ENCODE results near the gene TMEM202.
"Not testable (repeated sequence)": the region's sequence is repeated elsewhere in the genome, so short reads cannot be mapped to it uniquely, and the experiment has no call there.

The TMEM202 gene

GRCh38 chr15:72404356-72404755 is 6.3 kb downstream of the TMEM202 start:
- no peak overlapping the region for H3K27ac ChIP-seq
- TF ChIP-seq CTCF (conservative IDR thresholded peaks at IDR 0.05) (no peak), ZFX (IDR thresholded peaks at IDR 0.05) (no peak)

- no peak for TF ChIP-seq CTCF (conservative IDR thresholded peaks at IDR 0.05)
- no peak for TF ChIP-seq ZFX (IDR thresholded peaks at IDR 0.05)
- H3K27ac ChIP-seq: no peak overlapping the region
Observed at GRCh38 chr15:72404841-72405240, 6.7 kb downstream of the TMEM202 start.

- TF ChIP-seq ZFX (IDR thresholded peaks at IDR 0.05) (no peak), CTCF (conservative IDR thresholded peaks at IDR 0.05) (no peak)
- no peak overlapping the region for H3K27ac ChIP-seq
Observed at GRCh38 chr15:72406936-72407335, 8.8 kb downstream of the TMEM202 start.

GRCh38 chr15:72411111-72411510 is 13.0 kb downstream of the TMEM202 start:
- no peak for TF ChIP-seq CTCF (conservative IDR thresholded peaks at IDR 0.05)
- TF ChIP-seq ZFX (IDR thresholded peaks at IDR 0.05): no peak
- no peak overlapping the region for H3K27ac ChIP-seq

- H3K27ac ChIP-seq: no peak overlapping the region
- TF ChIP-seq ZFX (IDR thresholded peaks at IDR 0.05) (no peak), CTCF (conservative IDR thresholded peaks at IDR 0.05) (no peak)
Observed at GRCh38 chr15:72411544-72411943, 13.4 kb downstream of the TMEM202 start.

GRCh38 chr15:72413337-72413736 is 15.2 kb downstream of the TMEM202 start:
- H3K27ac ChIP-seq: not testable (repeated sequence)

- no peak overlapping the region for H3K27ac ChIP-seq
- TF ChIP-seq CTCF (conservative IDR thresholded peaks at IDR 0.05): no peak
- TF ChIP-seq ZFX (IDR thresholded peaks at IDR 0.05): no peak
Observed at GRCh38 chr15:72415304-72415703, 17.2 kb downstream of the TMEM202 start.

- not testable (repeated sequence) for H3K27ac ChIP-seq
Observed at GRCh38 chr15:72419768-72420167, 21.7 kb downstream of the TMEM202 start.

- TF ChIP-seq CTCF (conservative IDR thresholded peaks at IDR 0.05) (no peak), ZFX (IDR thresholded peaks at IDR 0.05) (no peak)
- no peak overlapping the region for H3K27ac ChIP-seq
Observed at GRCh38 chr15:72420576-72420975, 22.5 kb downstream of the TMEM202 start.
